Body of pancreas (tissue), 4 donors: ENCODE measurements around the gene MPLKIP. TPM values are rescaled to one million over a fixed set of nuclear protein-coding genes. Genes with fewer than 3 reads are reported as not detected.
"Not testable (repeated sequence)": the region's sequence is repeated elsewhere in the genome, so short reads cannot be mapped to it uniquely, and the experiment has no call there.

Source experiments
- ATAC-seq: fragments of 150-250 bp; one replicate; pipeline ENCODE4 v1.9.1; 2016
- DNase-seq, 4 donors: peaks; one replicate each; pipeline ENCODE4 v3.0.0-alpha.2; 2019
- H3K27ac ChIP-seq, 4 donors: fragments of 200-600 bp; sonication (generic); 1 replicate in 3 of 4; 2 replicates in 1 of 4; pipeline versions ENCODE4 v1.5.1 to v1.6.1; 2016 to 2019; ENCODE audit warnings: mild to moderate bottlenecking in 1 of 4, mixed read lengths in 1 of 4, moderate library complexity in 1 of 4
- H3K27me3 ChIP-seq, 2 donors: fragments of 200-600 bp; sonication (generic); one replicate each; pipeline ENCODE4 v1.6.0; 2016; ENCODE audit warnings: mild to moderate bottlenecking in 1 of 2
- H3K36me3 ChIP-seq, 2 donors: fragments of 200-600 bp; sonication (generic); replicated peaks in 1 of 2; 2 replicates each; pipeline ENCODE4 v1.5.1; 2016; ENCODE audit warnings: low read depth in 2 of 2; ENCODE audit not compliant: insufficient read depth in 1 of 2
- H3K4me1 ChIP-seq: fragments of 200-600 bp; sonication (generic); one replicate; pipeline ENCODE4 v1.6.0; 2016
- H3K4me3 ChIP-seq, 2 donors: fragments of 200-600 bp; sonication (generic); 1 replicate in 1 of 2; 2 replicates in 1 of 2; pipeline ENCODE4 v1.5.1; 2016 to 2019
- H3K9me3 ChIP-seq, 3 donors: fragments of 200-600 bp; sonication (generic); 1 replicate in 2 of 3; 2 replicates in 1 of 3; pipeline ENCODE4 v1.5.1; 2016
- POLR2A ChIP-seq, 3 donors: fragments of 450-650 bp; IDR thresholded peaks; one replicate each; pipeline ENCODE4 v1.6.1; 2016; ENCODE audit warnings: antibody characterized with exemption in 3 of 3, mild to moderate bottlenecking in 2 of 3
- WGBS, 2 donors: methylation state at CpG; one replicate each; pipeline ENCODE4 v1.1.5; 2017; 5-methylcytosine and 5-hydroxymethylcytosine counted together
- intact Hi-C: fragments of 100-400 bp; cut with DNase I; formaldehyde crosslinking; loops from one replicate; pipeline ENCODE4 v1.15.1; 2023
- total RNA-seq, 2 donors: library from RNA; depleted of rRNA; stranded (reverse); fragments of >200 nt; gene quantifications; one replicate each; pipeline ENCODE4 v1.1.0, GENCODE V29; 2016
- TF ChIP-seq, protein P1 (sequence below), 7 experiments: fragments of 450-650 bp in 4 of 7; fragments of 200-600 bp in 3 of 7; sonication (generic) in 3 of 7; IDR thresholded peaks; one replicate each; pipeline ENCODE4 v1.5.1; 2016 to 2019; ENCODE audit warnings: antibody characterized with exemption in 7 of 7

The MPLKIP gene
- 1 to 10 TPM; 4.6 to 9.9 TPM for total RNA-seq

DNA sequence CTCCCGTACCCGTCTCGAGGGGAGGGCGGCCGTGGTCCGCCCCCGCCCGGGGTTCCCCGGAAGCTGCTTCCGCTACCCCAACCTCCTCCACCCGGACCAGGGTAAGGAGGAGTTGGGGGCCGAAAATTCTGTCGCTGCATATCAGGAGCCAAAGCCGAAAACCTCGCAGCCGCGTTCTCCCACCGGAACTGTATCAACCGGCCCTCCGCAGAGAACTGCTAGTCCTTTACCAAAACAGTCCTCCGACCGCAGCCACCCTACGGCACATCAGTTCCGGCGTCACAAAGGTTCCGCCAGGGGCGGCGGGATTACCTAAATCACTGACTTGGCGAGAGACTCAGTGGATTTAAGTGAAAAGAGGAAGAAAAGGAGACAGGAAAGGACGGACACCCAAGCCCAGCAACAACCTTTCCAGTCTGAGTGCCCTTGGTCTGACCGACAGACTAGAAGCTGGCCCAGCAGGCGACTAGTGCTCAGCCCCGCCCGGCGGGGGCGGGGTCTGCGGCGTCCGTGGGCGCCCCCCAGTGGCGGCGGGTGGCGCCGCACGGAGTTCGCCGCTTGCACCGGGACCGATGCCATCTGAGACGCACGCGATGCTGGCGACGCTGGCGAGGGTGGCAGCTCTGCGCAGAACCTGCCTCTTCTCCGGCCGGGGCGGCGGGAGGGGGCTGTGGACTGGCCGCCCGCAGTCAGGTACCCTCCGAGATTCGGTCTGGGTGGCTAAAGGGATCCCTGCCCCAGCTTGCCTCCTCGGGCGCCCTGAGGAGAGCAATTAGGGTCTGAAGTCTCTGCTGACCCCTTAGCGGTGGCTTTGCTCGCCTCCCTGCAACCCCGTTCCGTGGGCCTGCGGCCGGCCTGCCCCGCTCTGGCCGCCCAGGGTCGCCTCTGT, at the start of gene MPLKIP, which contains the start of gene SUGCT:
TSS of gene MPLKIP (minus strand) at position 195 of the 889 bp plus-strand sequence. CDS start at position 140, 55 bp downstream.
TSS of gene SUGCT (plus strand) at position 578 of the 889 bp plus-strand sequence.
- intact Hi-C loops, result no loop called here
- no peaks in the 10 kb centered on the region for H3K27me3 ChIP-seq
- H3K4me3 ChIP-seq, result peak within 1 kb of the TSS; percentile 58 to 96
- ATAC-seq, result peak; percentile 95
- peak within 1 kb of the TSS; percentile 57 to 92 (median 90) for H3K27ac ChIP-seq
- H3K9me3 ChIP-seq, result no peaks in the 10 kb centered on the region
- WGBS, 2 donors, result 1% methylated on average over 18 to 72 of the region's 75 CpGs
- H3K36me3 ChIP-seq, result no peaks in the 10 kb centered on the region
- TF ChIP-seq, protein P1, sequence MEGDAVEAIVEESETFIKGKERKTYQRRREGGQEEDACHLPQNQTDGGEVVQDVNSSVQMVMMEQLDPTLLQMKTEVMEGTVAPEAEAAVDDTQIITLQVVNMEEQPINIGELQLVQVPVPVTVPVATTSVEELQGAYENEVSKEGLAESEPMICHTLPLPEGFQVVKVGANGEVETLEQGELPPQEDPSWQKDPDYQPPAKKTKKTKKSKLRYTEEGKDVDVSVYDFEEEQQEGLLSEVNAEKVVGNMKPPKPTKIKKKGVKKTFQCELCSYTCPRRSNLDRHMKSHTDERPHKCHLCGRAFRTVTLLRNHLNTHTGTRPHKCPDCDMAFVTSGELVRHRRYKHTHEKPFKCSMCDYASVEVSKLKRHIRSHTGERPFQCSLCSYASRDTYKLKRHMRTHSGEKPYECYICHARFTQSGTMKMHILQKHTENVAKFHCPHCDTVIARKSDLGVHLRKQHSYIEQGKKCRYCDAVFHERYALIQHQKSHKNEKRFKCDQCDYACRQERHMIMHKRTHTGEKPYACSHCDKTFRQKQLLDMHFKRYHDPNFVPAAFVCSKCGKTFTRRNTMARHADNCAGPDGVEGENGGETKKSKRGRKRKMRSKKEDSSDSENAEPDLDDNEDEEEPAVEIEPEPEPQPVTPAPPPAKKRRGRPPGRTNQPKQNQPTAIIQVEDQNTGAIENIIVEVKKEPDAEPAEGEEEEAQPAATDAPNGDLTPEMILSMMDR (IDR thresholded peaks at IDR 0.05), result peak; percentile 95 to 99 (median 97)
- TF ChIP-seq POLR2A (IDR thresholded peaks at IDR 0.05), result peak; percentile 37 to 85 (median 78)
- H3K4me1 ChIP-seq, result peaks cover 31% of the 10 kb centered on the region
- peak; percentile 86 to 91 (median 89) for DNase-seq

DNA sequence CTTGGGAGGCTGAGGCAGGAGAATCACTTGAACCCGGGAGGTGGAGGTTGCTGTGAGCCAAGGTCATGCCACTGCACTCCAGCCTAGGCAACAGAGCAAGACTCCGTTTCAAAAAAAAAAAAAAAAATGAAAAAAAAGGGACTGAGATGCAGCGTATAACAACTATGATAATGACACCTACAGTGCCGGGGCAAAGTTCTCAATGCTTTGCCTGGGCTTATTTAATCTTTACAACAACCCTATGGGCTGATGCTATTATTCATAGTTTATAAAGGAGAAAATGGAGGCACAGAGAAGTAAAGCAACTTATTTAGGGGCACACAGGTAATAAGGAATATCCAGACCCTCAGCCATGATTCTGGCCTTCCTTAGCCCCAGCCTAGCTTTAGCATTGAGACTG, 48.0 kb upstream of the MPLKIP start:
- no peak overlapping the region for H3K27ac ChIP-seq
- H3K9me3 ChIP-seq, result no peaks in the 10 kb centered on the region
- WGBS, 2 donors, result 90 to 92% methylated on average over 4 of the region's 4 CpGs
- H3K36me3 ChIP-seq, result no peaks in the 10 kb centered on the region
- TF ChIP-seq POLR2A (IDR thresholded peaks at IDR 0.05), result no peak
- TF ChIP-seq, protein P1 (IDR thresholded peaks at IDR 0.05), result no peak
- no peaks in the 10 kb centered on the region for H3K27me3 ChIP-seq
- H3K4me1 ChIP-seq, result no peaks in the 10 kb centered on the region
- H3K4me3 ChIP-seq, result no peak overlapping the region
- intact Hi-C loops, result no loop called here
- no peak for DNase-seq
- no peak for ATAC-seq

GRCh38 chr7:40177071-40177470, 42.6 kb upstream of the MPLKIP start:
- ATAC-seq (no peak), DNase-seq (no peak)
- TF ChIP-seq, protein P1 (IDR thresholded peaks at IDR 0.05), result no peak
- no peak for TF ChIP-seq POLR2A (IDR thresholded peaks at IDR 0.05)
- Histone ChIP-seq H3K4me1 (no peaks in the 10 kb centered on the region), H3K9me3 (no peaks in the 10 kb centered on the region), H3K27ac (no peak overlapping the region), H3K36me3 (no peaks in the 10 kb centered on the region), H3K4me3 (no peak overlapping the region), H3K27me3 (no peaks in the 10 kb centered on the region)
- WGBS, 2 donors, result 91 to 92% methylated on average over 5 of the region's 5 CpGs
- intact Hi-C loops, result no loop called here

- Histone ChIP-seq H3K27ac (peak overlapping the region in 1 of 4 donors; percentile 17), H3K27me3 (no peaks in the 10 kb centered on the region), H3K4me1 (no peaks in the 10 kb centered on the region), H3K9me3 (no peaks in the 10 kb centered on the region), H3K4me3 (no peak overlapping the region), H3K36me3 (no peaks in the 10 kb centered on the region)
- intact Hi-C loops, result no loop called here
- peak; percentile 74 for ATAC-seq
- WGBS, 2 donors, result 66 to 70% methylated on average over 9 of the region's 9 CpGs
- TF ChIP-seq, protein P1 (IDR thresholded peaks at IDR 0.05), result no peak
- TF ChIP-seq POLR2A (IDR thresholded peaks at IDR 0.05), result no peak
- DNase-seq, result peak in 2 of 4 donors; percentile 3 to 6
Observed at GRCh38 chr7:40175725-40176510, 41.5 kb upstream of the MPLKIP start.

GRCh38 chr7:40175256-40175655, 40.8 kb upstream of the MPLKIP start:
- DNase-seq, ATAC-seq, H3K27ac ChIP-seq, H3K27me3 ChIP-seq, H3K4me1 ChIP-seq, H3K36me3 ChIP-seq, H3K9me3 ChIP-seq, H3K4me3 ChIP-seq, intact Hi-C loops: not testable (repeated sequence)
- WGBS, 2 donors, result 84 to 91% methylated on average over 6 of the region's 6 CpGs

DNA sequence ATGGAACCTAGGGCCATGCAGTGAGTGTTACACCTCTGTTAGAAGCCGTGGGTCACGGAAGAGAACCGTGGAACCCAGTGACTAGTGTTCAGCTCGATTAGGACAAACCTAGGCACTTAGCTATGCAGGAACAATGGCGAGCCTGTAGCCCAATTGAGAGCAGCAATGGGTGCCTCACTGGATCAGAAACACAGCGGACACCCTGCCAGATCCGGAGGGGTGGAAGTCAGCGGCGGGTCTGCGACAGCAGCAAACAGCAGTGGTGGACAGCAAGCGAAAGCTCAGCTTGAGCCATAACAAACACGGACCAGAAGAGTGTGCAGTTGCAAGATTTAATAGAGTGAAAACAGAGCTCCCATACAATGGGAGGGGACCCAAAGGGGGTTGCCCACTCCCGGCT, 38.7 kb upstream of the MPLKIP start:
- not testable (repeated sequence) for ATAC-seq
- WGBS, 2 donors, result 89 to 96% methylated on average over 13 of the region's 13 CpGs

GRCh38 chr7:40168266-40168665, 33.8 kb upstream of the MPLKIP start:
- H3K4me1 ChIP-seq, H3K27ac ChIP-seq, H3K36me3 ChIP-seq, H3K9me3 ChIP-seq, intact Hi-C loops, DNase-seq, ATAC-seq, H3K27me3 ChIP-seq, H3K4me3 ChIP-seq: not testable (repeated sequence)
- 71 to 93% methylated on average over 1 to 3 of the region's 3 CpGs for WGBS, 2 donors

More for the DNA sequence above, 38.7 kb upstream of the MPLKIP start:
- H3K4me1 ChIP-seq, H3K27me3 ChIP-seq, H3K36me3 ChIP-seq, intact Hi-C loops, H3K4me3 ChIP-seq, H3K27ac ChIP-seq, H3K9me3 ChIP-seq, DNase-seq: not testable (repeated sequence)
